Midbrain (tissue), 1 donor: ENCODE data around the gene DDX10.
"Not testable (repeated sequence)": the region's sequence is repeated elsewhere in the genome, so short reads cannot be mapped to it uniquely, and the experiment has no call there.

Experiments used
- DNase-seq: peaks from one replicate; lab custom pipeline; 2025; lab: John Stamatoyannopoulos, UW

Gene DDX10

DNA sequence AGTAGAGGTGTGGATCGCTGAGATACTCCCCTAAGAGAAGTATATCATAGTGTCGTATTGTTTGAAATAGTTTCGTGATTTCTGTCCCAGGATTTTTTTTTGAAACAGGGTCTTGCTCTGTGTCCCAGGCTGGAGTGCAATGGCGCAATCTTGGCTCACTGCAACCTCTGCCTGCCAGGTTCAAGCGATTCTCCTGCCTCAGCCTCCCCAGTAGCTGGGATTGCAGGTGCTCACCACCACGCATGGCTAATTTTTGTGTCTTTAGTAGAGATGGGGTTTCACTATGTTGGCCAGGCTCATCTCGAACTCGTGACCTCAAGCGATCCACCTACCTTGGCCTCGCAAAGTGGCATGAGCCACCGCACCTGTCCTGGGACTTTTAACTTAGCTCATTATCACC lies 159.1 kb downstream of the DDX10 start:
- not testable (repeated sequence) for DNase-seq

DNA sequence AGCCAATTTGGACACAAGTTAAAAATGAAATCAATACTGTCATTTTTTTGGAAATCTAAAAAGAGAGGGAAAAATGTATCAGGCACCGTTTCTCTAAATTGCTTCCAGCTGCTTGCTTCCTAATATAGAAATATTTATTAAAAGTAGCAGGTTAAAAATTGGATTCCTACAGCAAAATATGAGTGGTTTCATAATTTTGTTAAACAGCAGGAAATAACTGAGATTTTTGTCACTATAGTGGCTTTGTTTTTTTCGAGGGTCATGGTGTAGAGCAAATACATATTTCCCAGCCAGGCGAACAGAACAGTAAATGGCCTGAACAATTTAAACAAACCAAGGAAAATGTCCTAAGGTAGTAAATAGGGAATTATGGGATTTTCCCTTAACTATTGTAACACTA lies 159.7 kb downstream of the DDX10 start:
- no peak for DNase-seq

DNA sequence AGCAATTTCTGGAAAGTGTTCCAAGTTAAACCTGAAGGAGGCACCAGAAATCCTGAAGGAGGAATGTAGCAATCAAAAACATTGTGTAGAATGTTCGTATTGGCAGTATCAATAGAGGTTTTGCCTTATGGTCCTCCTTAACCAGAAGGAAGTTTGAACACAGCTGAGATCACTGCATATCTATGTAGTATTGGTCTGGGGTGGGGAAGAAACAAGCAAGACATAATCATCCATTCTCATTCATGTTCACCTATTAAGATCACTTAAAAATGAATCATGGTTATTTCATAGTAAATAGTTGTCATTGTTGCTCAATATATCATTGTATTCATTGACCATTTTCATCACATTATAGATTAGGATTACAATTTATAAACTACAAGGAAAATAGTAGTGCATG lies 160.5 kb downstream of the DDX10 start:
- DNase-seq, result no peak

GRCh38 chr11:108826136-108826535 lies 161.3 kb downstream of the DDX10 start:
- DNase-seq, result no peak

GRCh38 chr11:108835624-108836023 lies 170.8 kb downstream of the DDX10 start:
- no peak for DNase-seq

- DNase-seq, result no peak
Observed at GRCh38 chr11:108836541-108836940, 171.7 kb downstream of the DDX10 start.

- DNase-seq, result no peak
Observed at GRCh38 chr11:108838102-108838791, 173.4 kb downstream of the DDX10 start.

GRCh38 chr11:108838792-108839105 lies 173.9 kb downstream of the DDX10 start:
- DNase-seq, result no peak

GRCh38 chr11:108846009-108846408 lies 181.1 kb downstream of the DDX10 start:
- no peak for DNase-seq

GRCh38 chr11:108847298-108847990 lies 182.6 kb downstream of the DDX10 start:
- DNase-seq, result no peak

DNA sequence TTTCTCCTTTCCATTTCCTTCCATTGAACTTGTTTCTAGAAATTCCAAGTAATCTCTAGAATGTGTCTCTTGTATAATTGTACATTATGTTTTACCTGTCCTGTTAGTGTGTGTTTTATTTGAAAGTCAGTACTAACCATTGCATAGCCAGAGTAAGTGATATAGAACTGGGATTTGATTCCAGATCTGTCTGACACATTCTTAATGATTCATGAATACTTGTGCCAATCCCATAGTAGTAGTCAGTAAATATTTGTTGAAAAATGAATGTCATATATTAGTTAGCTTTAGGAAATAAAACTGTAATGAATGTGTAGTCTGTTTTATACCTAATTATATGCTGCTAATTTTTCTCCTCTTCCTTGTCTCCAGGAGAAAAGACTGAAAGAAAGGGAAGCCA lies 186.9 kb downstream of the DDX10 start:
- no peak for DNase-seq

GRCh38 chr11:108852701-108853100 lies 187.8 kb downstream of the DDX10 start:
- no peak for DNase-seq

DNA sequence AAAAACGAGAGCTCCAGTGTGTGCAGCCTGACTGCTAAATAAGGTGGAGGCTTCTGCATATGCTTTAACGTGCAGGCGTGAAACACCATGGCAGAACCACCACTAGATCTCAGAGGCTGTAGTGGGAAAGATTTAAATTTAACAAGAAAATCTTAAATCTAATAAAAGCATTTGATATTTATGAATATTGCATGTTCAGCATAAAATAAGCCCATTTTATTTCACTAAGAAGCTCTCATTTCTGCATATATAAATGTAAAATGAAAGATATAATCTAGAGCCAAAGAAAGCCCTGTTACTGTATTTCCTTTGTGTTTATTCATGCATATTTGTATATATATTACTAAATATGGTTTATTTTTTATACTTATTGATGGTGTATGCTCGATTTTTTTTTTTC lies 188.3 kb downstream of the DDX10 start:
- no peak for DNase-seq

- no peak for DNase-seq
Observed at GRCh38 chr11:108853864-108854263, 189.0 kb downstream of the DDX10 start.

DNA sequence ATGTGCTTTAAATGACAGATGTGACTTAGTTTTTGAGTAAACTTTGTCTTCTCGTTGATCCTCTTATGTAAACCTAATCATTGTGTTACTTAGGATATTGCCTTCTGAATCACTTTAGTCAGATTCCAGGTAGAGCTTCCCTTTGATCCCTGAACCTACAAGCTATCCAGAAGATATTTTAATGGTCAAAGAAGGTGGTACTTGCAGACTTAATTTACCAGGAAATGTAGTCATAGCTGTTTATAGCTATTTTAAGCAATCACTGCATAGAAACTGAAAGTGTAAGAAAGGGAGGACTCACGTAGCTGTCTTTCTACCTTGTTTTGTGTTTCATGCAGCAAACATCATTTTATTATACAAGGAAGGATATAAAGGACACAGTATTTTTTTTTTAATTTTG lies 189.5 kb downstream of the DDX10 start:
- no peak for DNase-seq

- DNase-seq, result no peak
Observed at GRCh38 chr11:108857382-108857781, 192.5 kb downstream of the DDX10 start.

- no peak for DNase-seq
Observed at GRCh38 chr11:108858622-108859021, 193.8 kb downstream of the DDX10 start.

- DNase-seq, result no peak
Observed at GRCh38 chr11:108859510-108859909, 194.6 kb downstream of the DDX10 start.

GRCh38 chr11:108863528-108863927 lies 198.7 kb downstream of the DDX10 start:
- DNase-seq, result no peak

- no peak for DNase-seq
Observed at GRCh38 chr11:108865406-108865805, 200.5 kb downstream of the DDX10 start.

DNA sequence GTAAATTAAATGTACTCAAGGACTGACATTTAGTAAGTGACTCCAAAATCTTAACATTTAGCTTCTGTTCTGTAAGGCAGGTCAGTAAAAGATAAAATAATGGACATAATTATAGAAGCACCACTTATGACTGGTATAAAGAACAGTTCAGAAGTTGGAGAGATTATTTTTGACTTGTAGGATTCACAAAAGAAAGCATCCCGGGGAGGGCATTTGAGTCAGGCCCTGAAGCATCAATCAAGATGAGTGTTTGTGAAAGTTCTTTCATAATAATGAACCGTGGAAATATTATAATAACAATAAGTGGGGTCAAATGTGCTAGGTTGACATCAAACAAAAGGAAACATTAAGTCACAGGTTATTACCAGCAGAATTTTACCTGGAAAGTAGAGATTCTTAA lies 201.9 kb downstream of the DDX10 start:
- DNase-seq, result no peak

DNA sequence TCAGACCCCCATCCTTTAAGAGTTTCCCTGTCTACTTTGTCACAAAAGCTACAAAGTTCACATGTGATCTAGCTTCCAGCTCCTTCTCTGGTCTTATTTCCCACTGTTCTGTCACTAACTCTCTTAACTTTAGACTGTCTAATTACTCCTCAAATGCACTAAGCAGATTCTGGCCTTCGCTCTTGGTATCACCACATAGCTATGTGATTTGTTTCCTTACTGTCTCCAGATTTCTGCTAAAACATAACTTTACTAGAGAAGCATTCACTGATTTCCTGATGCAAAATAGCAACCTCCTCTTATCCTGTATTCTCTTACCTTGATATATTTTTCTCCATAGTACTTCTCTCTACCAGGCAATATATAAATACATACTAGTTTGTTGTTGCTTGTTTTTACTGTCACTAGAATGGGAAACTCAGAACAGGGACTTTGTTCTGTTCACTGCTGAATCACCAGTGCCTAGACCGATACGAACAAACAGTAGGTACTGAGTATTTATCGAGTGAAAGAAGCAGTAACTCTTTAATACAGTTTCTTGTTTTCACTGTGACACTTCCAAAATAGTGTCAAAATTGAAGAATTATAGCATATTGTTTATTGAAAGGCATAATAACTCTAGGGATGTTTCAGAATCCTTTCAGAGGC lies 205.6 kb downstream of the DDX10 start:
- DNase-seq, result no peak

- DNase-seq, result no peak
Observed at GRCh38 chr11:108871152-108871551, 206.3 kb downstream of the DDX10 start.
